Duodenal mucosa (tissue), 2 donors: ENCODE results near the gene EXO1.

Experiments used
- H3K27ac ChIP-seq: one replicate; pipeline ENCODE4 v1.7.0; 2013; ENCODE audit warnings: low read depth, low read length
- H3K27me3 ChIP-seq, 2 donors: one replicate each; pipeline ENCODE4 v1.7.0; 2013; ENCODE audit warnings: low read length in 2 of 2, control low read depth in 1 of 2; ENCODE audit not compliant: insufficient read depth in 2 of 2, control insufficient read depth in 1 of 2
- H3K36me3 ChIP-seq, 2 donors: one replicate each; pipeline ENCODE4 v1.7.0; 2013; ENCODE audit warnings: low read length in 2 of 2, control low read depth in 1 of 2; ENCODE audit not compliant: insufficient read depth in 2 of 2, control insufficient read depth in 1 of 2
- H3K4me1 ChIP-seq, 2 donors: one replicate each; pipeline ENCODE4 v1.7.0; 2013; ENCODE audit warnings: low read length in 2 of 2, control low read depth in 1 of 2; ENCODE audit not compliant: insufficient read depth in 2 of 2, control insufficient read depth in 1 of 2
- H3K4me3 ChIP-seq, 2 donors: one replicate each; pipeline ENCODE4 v1.7.0; 2013; ENCODE audit warnings: low read length in 2 of 2, low read depth in 1 of 2
- H3K9ac ChIP-seq, 2 donors: one replicate each; pipeline ENCODE4 v1.7.0; 2013; ENCODE audit warnings: low read length in 2 of 2, low read depth in 1 of 2
- H3K9me3 ChIP-seq, 2 donors: one replicate each; pipeline ENCODE4 v1.7.0; 2013; ENCODE audit warnings: low read length in 2 of 2, control low read depth in 1 of 2; ENCODE audit not compliant: control insufficient read depth in 1 of 2

EXO1 gene

GRCh38 chr1:241870746-241871430 is 22.9 kb downstream of the EXO1 start:
- no peaks in the 10 kb centered on the region for H3K27me3 ChIP-seq
- H3K4me1 ChIP-seq, result no peaks in the 10 kb centered on the region
- H3K36me3 ChIP-seq, result no peaks in the 10 kb centered on the region
- no peaks in the 10 kb centered on the region for H3K9me3 ChIP-seq
- no peak overlapping the region for H3K4me3 ChIP-seq
- no peak overlapping the region for H3K9ac ChIP-seq
- no peak overlapping the region for H3K27ac ChIP-seq

GRCh38 chr1:241881440-241881839 is 33.4 kb downstream of the EXO1 start:
- Histone ChIP-seq H3K4me1 (no peaks in the 10 kb centered on the region), H3K27me3 (no peaks in the 10 kb centered on the region), H3K36me3 (no peaks in the 10 kb centered on the region), H3K27ac (no peak overlapping the region), H3K4me3 (no peak overlapping the region), H3K9me3 (no peaks in the 10 kb centered on the region), H3K9ac (no peak overlapping the region)

DNA sequence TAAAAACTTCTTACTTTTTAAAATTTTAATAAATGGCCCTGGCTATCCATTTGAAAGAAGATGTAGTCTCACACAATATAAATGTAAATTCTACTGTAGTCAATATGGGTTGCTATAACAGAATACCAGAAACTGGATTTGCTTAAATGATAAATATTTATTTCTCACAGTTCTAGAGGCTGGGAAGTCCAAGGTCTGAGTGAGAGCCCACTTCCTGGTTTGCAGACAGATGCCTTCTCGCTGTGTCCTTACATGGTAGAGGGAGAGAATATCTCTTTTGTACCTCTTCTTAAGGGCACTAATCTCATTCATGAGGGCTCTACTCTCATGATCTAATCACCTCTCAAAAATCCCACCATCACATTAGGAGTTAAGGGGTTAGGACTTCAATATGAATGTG is 35.2 kb downstream of the EXO1 start:
- no peaks in the 10 kb centered on the region for H3K4me1 ChIP-seq
- no peaks in the 10 kb centered on the region for H3K9me3 ChIP-seq

DNA sequence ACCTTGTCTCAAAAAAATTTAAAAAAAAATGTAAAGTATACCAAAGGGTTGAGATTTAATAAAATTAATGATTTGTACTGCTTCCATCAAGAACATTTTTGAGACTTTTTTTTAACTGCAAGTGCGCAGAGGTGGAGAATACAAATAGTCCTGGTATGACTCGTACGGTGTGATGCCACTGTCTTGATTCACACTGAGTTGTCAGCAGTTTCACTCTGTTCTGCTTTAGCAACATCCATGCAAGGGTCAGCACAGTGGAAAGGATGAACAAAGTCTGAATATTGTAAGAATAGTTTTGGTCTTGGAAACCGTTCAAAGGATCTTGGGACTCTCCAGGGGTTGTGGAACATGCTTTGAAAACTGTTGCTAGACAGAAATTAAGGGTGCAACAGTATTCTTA is 40.2 kb downstream of the EXO1 start:
- Histone ChIP-seq H3K4me1 (no peaks in the 10 kb centered on the region), H3K27me3 (no peaks in the 10 kb centered on the region), H3K4me3 (no peak overlapping the region)

More for the DNA sequence above, 35.2 kb downstream of the EXO1 start:
- Histone ChIP-seq H3K9ac (no peak overlapping the region), H3K36me3 (no peaks in the 10 kb centered on the region), H3K27me3 (no peaks in the 10 kb centered on the region), H3K27ac (no peak overlapping the region), H3K4me3 (no peak overlapping the region)

GRCh38 chr1:241891296-241891695 is 43.3 kb downstream of the EXO1 start:
- Histone ChIP-seq H3K9ac (no peak overlapping the region), H3K36me3 (no peaks in the 10 kb centered on the region), H3K27me3 (no peaks in the 10 kb centered on the region), H3K4me3 (no peak overlapping the region), H3K27ac (no peak overlapping the region), H3K9me3 (no peaks in the 10 kb centered on the region), H3K4me1 (no peaks in the 10 kb centered on the region)

More for the DNA sequence above, 40.2 kb downstream of the EXO1 start:
- H3K9ac ChIP-seq, result no peak overlapping the region
- no peaks in the 10 kb centered on the region for H3K9me3 ChIP-seq
- no peaks in the 10 kb centered on the region for H3K36me3 ChIP-seq
- no peak overlapping the region for H3K27ac ChIP-seq

GRCh38 chr1:241894016-241894415 is 46.0 kb downstream of the EXO1 start:
- no peak overlapping the region for H3K27ac ChIP-seq
- H3K4me3 ChIP-seq, result no peak overlapping the region
- H3K4me1 ChIP-seq, result no peaks in the 10 kb centered on the region
- H3K36me3 ChIP-seq, result no peaks in the 10 kb centered on the region
- no peaks in the 10 kb centered on the region for H3K27me3 ChIP-seq
- H3K9ac ChIP-seq, result no peak overlapping the region
- no peaks in the 10 kb centered on the region for H3K9me3 ChIP-seq

DNA sequence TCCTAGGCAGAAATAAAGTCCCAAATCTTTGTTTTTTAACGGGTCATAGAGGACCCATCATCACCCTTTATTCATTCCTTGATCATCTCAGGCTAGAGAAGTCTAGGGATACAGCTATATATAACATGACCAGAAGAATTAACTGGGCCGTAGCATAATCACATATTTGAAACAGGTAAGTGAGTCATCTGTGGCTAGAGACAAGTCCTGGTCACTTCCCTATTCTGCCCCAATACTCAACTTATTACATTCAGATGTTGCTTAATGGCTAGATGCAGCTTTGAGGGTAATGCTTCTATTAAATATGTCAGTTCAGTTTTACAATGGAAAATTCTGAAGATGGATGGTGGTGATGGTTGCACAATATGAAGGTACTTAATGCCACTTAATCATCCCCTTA is 47.0 kb downstream of the EXO1 start:
- Histone ChIP-seq H3K9ac (no peak overlapping the region), H3K27me3 (no peaks in the 10 kb centered on the region), H3K9me3 (no peaks in the 10 kb centered on the region), H3K36me3 (no peaks in the 10 kb centered on the region), H3K4me1 (no peaks in the 10 kb centered on the region), H3K27ac (no peak overlapping the region), H3K4me3 (no peak overlapping the region)

GRCh38 chr1:241896670-241896962 is 48.6 kb downstream of the EXO1 start:
- Histone ChIP-seq H3K4me1 (no peaks in the 10 kb centered on the region), H3K9me3 (no peaks in the 10 kb centered on the region)

GRCh38 chr1:241899210-241899609 is 51.2 kb downstream of the EXO1 start:
- H3K27ac ChIP-seq, result no peak overlapping the region
- no peaks in the 10 kb centered on the region for H3K4me1 ChIP-seq
- no peaks in the 10 kb centered on the region for H3K9me3 ChIP-seq

More at GRCh38 chr1:241896670-241896962, 48.6 kb downstream of the EXO1 start:
- Histone ChIP-seq H3K27ac (no peak overlapping the region), H3K4me3 (no peak overlapping the region), H3K36me3 (no peaks in the 10 kb centered on the region), H3K9ac (no peak overlapping the region), H3K27me3 (no peaks in the 10 kb centered on the region)

GRCh38 chr1:241900381-241900780 is 52.4 kb downstream of the EXO1 start:
- Histone ChIP-seq H3K27me3 (no peaks in the 10 kb centered on the region), H3K4me1 (no peaks in the 10 kb centered on the region), H3K9me3 (no peaks in the 10 kb centered on the region), H3K4me3 (no peak overlapping the region), H3K36me3 (no peaks in the 10 kb centered on the region), H3K9ac (no peak overlapping the region), H3K27ac (no peak overlapping the region)

More at GRCh38 chr1:241899210-241899609, 51.2 kb downstream of the EXO1 start:
- Histone ChIP-seq H3K27me3 (no peaks in the 10 kb centered on the region), H3K9ac (no peak overlapping the region), H3K36me3 (no peaks in the 10 kb centered on the region), H3K4me3 (no peak overlapping the region)
